GM21423 (cell line): ENCODE measurements around the gene TKTL1.
"Not testable (repeated sequence)": the region's sequence is repeated elsewhere in the genome, so short reads cannot be mapped to it uniquely, and the experiment has no call there.

Experiments
- ATAC-seq: cut with Tn5 transposase; IDR thresholded peaks from one replicate; pipeline ENCODE4 v1.9.1; 2021; ENCODE audit warnings: mild to moderate bottlenecking, moderate library complexity; ENCODE audit not compliant: unreplicated experiment

Gene TKTL1

GRCh38 chrX:154343063-154343462 lies 47.5 kb downstream of the TKTL1 start:
- not testable (repeated sequence) for ATAC-seq

GRCh38 chrX:154343620-154344019 lies 48.0 kb downstream of the TKTL1 start:
- ATAC-seq = not testable (repeated sequence)

GRCh38 chrX:154348114-154348531 lies 52.5 kb downstream of the TKTL1 start:
- ATAC-seq = no peak

GRCh38 chrX:154348646-154349358 lies 53.2 kb downstream of the TKTL1 start:
- no peak for ATAC-seq

GRCh38 chrX:154349359-154349935 lies 53.9 kb downstream of the TKTL1 start:
- ATAC-seq = no peak

GRCh38 chrX:154349979-154350378 lies 54.4 kb downstream of the TKTL1 start:
- no peak for ATAC-seq

- ATAC-seq = no peak
Measured at GRCh38 chrX:154350429-154351182, 55.0 kb downstream of the TKTL1 start.

GRCh38 chrX:154351183-154352011 lies 55.8 kb downstream of the TKTL1 start:
- no peak for ATAC-seq

- no peak for ATAC-seq
Measured at GRCh38 chrX:154352012-154352401, 56.4 kb downstream of the TKTL1 start.

- no peak for ATAC-seq
Measured at GRCh38 chrX:154352466-154352865, 56.9 kb downstream of the TKTL1 start.

- ATAC-seq = no peak
Measured at GRCh38 chrX:154353172-154353843, 57.7 kb downstream of the TKTL1 start.

GRCh38 chrX:154354013-154354412 lies 58.4 kb downstream of the TKTL1 start:
- no peak for ATAC-seq

- ATAC-seq = no peak
Measured at GRCh38 chrX:154354516-154354915, 58.9 kb downstream of the TKTL1 start.

- ATAC-seq = no peak
Measured at GRCh38 chrX:154355094-154355775, 59.6 kb downstream of the TKTL1 start.

- no peak for ATAC-seq
Measured at GRCh38 chrX:154355776-154356140, 60.2 kb downstream of the TKTL1 start.

- ATAC-seq = no peak
Measured at GRCh38 chrX:154356596-154356995, 61.0 kb downstream of the TKTL1 start.

GRCh38 chrX:154357205-154357604 lies 61.6 kb downstream of the TKTL1 start:
- ATAC-seq = no peak

- no peak for ATAC-seq
Measured at GRCh38 chrX:154358011-154358410, 62.4 kb downstream of the TKTL1 start.

GRCh38 chrX:154358829-154359228 lies 63.2 kb downstream of the TKTL1 start:
- ATAC-seq = no peak
